ENCODE measurements around the gene RSPH4A. TPM values are rescaled to one million over a fixed set of nuclear protein-coding genes. Genes with fewer than 3 reads are reported as not detected.
A peak's percentile ranks its signal among the peaks of the same experiment; 100 is the strongest.

The RSPH4A gene
- under 1 TPM in 1 of 2 experiments, not detected in 1; 0.11 TPM for total RNA-seq

DNA sequence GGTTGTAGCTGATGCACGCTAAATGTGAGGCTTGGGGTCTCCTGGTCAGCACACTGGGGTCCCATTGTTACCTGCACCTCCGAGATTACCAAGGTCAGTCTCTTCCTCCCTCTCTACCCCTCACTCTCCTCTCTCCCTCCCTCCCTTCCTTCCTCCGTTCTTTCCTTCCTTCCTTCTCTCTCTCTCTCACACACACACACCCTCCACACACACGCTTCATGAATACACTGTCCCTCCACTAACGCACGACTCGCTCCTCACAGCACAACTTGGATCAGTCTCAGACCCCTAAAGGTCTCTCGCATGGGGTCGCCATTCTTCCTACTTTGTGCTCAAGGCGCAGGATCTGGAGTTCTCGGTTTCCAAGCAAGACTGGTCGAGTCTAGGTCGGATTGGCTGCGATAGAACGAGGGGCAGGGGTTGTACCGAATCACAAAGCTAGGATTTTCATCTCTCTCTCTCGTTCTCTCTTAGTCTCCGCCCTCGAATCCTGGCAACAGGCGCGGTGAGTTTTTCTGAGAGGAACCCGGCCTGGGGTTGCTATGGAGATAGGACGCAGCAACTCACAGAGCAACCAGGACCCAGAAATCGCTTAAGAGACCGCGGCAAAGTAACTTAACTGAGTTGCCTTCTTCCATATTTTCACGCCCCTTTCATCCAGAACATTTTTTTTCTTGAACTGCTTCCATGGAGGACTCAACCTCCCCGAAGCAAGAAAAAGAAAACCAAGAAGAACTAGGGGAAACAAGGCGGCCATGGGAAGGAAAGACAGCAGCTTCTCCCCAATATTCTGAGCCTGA is at the start of gene RSPH4A:
Gene RSPH4A (plus strand): TSS at position 543 of the 800 bp plus-strand sequence. CDS start 145 bp downstream, at position 688.
- ATAC-seq (peak; percentile 99), DNase-seq (peak; percentile 85)
- POLR2A ChIA-PET, result interaction anchor here (1.5 kb wide), 1 partner anchor 336 kb away, joined by 3 read pairs; the partner anchor contains the start of gene TSPYL1
- H3K4me1 Mint-ChIP-seq, result peaks cover 15% of the 10 kb centered on the region
- CTCF ChIA-PET, result interaction anchor here (0.6 to 1.7 kb wide), 3 partner anchors 14 to 55 kb away, joined by 3 to 8 read pairs (median 3); no protein-coding TSS in a partner anchor
- intact Hi-C loops (cut with DNase I, micrococcal nuclease), result loop anchor here (1.0 kb wide), 1 partner anchor 45 kb away; the partner anchor contains the start of gene RWDD1 (in 2 of the 2)
- peak within 1 kb of the TSS; percentile 22 for H3K27ac Mint-ChIP-seq
- peaks cover 7% of the 10 kb centered on the region for H3K27me3 Mint-ChIP-seq
- H3K4me3 Mint-ChIP-seq, result peak within 1 kb of the TSS; percentile 78
- H3K9me3 Mint-ChIP-seq (ENCODE audit: low read depth), result no peaks in the 10 kb centered on the region
- H3K36me3 Mint-ChIP-seq (ENCODE audit: low read depth), result no peaks in the 10 kb centered on the region

DNA sequence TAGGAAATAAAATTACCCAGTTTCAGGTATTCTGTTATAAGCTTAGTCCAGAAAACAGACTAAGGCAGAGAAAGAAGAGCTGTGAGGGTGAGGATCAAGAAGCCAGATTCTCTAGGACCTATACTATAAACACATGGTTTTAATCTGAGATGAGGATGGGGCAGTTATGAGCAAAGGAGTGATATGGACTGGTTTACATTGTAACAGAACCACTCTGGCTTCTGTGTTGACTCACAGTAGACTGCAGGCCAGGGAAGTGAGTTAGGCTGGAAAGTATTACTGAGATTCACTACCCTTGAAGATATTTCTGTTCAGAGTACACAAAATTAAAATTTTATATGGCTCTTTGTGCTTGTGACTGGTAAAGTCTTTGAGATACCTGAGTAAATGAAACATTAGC is 48.2 kb upstream of the RSPH4A start:
- ATAC-seq (no peak), DNase-seq (no peak)
- POLR2A ChIA-PET, result interaction anchor here (0.7 kb wide), 1 partner anchor 9 kb away, joined by 3 read pairs; no protein-coding TSS in a partner anchor
- no peak overlapping the region for H3K27ac Mint-ChIP-seq
- no peaks in the 10 kb centered on the region for H3K9me3 Mint-ChIP-seq (ENCODE audit: low read depth)
- H3K27me3 Mint-ChIP-seq, result peaks cover 9% of the 10 kb centered on the region
- H3K36me3 Mint-ChIP-seq (ENCODE audit: low read depth), result no peaks in the 10 kb centered on the region
- intact Hi-C loops (cut with DNase I, micrococcal nuclease), result no loop called here
- H3K4me1 Mint-ChIP-seq, result peaks cover 20% of the 10 kb centered on the region
- CTCF ChIA-PET, result interaction anchor here (0.6 kb wide), 1 partner anchor 10 kb away, joined by 3 read pairs; no protein-coding TSS in a partner anchor
- H3K4me3 Mint-ChIP-seq, result no peak overlapping the region

GRCh38 chr6:116568821-116569755 is 47.2 kb upstream of the RSPH4A start:
- POLR2A ChIA-PET, result interaction anchor here (0.7 kb wide), 1 partner anchor 10 kb away, joined by 3 read pairs; no protein-coding TSS in a partner anchor
- DNase-seq, result no peak
- Mint-ChIP-seq H3K36me3 (ENCODE audit: low read depth) (peaks cover 4% of the 10 kb centered on the region), H3K4me1 (peaks cover 29% of the 10 kb centered on the region), H3K27ac (no peak overlapping the region), H3K27me3 (peaks cover 3% of the 10 kb centered on the region), H3K9me3 (ENCODE audit: low read depth) (no peaks in the 10 kb centered on the region), H3K4me3 (peak overlapping the region; percentile 1)
- intact Hi-C loops (cut with DNase I, micrococcal nuclease), result no loop called here
- CTCF ChIA-PET, result no interaction called here
- no peak for ATAC-seq

DNA sequence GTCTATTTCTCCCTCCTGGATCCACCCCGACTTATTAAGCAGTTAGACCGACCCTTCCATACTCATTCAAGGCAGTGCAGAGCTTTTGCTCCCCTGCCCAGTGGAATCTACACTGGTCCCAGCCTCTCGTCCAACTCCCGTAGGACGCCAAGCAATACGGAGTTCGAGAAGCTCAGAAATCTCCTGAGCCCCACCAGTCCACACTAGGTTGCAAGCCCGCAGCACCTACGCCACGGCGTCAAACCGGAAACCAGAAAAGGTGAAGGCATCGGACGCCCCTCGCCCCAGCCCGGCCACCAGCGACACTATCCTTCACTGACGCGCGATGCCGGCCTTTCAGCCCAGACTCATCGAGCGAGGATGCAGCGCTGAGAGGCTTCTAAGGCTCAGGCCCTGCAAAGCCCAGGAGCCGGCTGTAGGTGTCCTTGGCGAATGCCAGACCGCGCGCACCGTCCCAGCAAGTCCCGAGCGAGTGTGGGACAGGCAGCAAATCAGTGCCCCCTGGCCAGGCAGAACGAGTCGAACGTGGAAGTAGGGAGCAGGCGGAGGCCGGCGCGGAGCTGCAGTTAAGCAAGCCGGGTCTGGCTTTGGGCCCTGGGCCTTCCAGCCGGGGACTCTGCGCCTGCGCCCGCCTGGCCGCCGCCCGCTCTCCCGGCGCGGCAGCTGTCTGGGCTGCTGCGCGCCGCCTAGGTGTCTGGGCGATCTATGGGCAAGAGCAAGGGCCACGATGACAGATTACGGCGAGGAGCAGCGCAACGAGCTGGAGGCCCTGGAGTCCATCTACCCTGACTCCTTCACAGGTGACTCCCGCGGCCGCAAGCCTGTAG is 45.2 kb upstream of the RSPH4A start, which contains the start of gene RWDD1:
Gene RWDD1 (plus strand): TSS at position 649 of the 827 bp plus-strand sequence. CDS start 79 bp downstream, at position 728.
- CTCF ChIA-PET, result interaction anchor here (0.6 to 3.2 kb wide), 14 partner anchors 8 to 949 kb away, joined by 3 to 26 read pairs (median 4); no protein-coding TSS in a partner anchor

DNA sequence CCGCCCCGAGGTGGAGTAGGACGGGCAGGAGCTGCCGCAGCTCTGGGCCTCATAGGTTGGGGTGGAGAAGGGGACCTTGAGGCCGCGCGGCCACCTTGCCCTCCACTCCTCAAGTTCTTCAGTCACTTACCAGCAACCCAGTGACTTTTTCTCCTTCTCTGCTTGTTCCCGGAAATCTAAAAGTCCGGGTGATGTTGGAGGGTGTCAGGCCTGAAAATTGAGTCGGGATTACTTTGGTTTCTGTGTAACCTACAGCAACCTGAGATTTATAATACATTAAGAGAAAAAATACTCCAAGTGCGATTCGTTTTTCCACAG is 44.6 kb upstream of the RSPH4A start:
- peak overlapping the region; percentile 94 for H3K27ac Mint-ChIP-seq
- ChIA-PET CTCF (interaction anchor here (0.6 to 3.2 kb wide), 12 partner anchors 9 to 948 kb away, joined by 3 to 26 read pairs (median 4); no protein-coding TSS in a partner anchor), POLR2A (interaction anchor here (0.6 to 1.3 kb wide), 5 partner anchors 20 to 878 kb away, joined by 3 to 7 read pairs (median 5); partner anchors contain the start of genes KPNA5 and TSPYL1)
- intact Hi-C loops (cut with DNase I, micrococcal nuclease), result loop anchor here (1.0 to 5.0 kb wide), 13 partner anchors 45 to 1103 kb away; partner anchors contain the start of genes KPNA5 (in 2 of the 2), RSPH4A (in 2 of the 2), TSPYL1 (in 2 of the 2) and ZUP1 (in 2 of the 2)
- no peaks in the 10 kb centered on the region for H3K9me3 Mint-ChIP-seq (ENCODE audit: low read depth)
- no peak for ATAC-seq
- H3K4me1 Mint-ChIP-seq, result peaks cover 44% of the 10 kb centered on the region
- DNase-seq, result no peak
- H3K4me3 Mint-ChIP-seq, result peak overlapping the region; percentile 94
- H3K27me3 Mint-ChIP-seq, result no peaks in the 10 kb centered on the region
- H3K36me3 Mint-ChIP-seq (ENCODE audit: low read depth), result peaks cover 19% of the 10 kb centered on the region

More for the DNA sequence above, 45.2 kb upstream of the RSPH4A start, which contains the start of gene RWDD1:
- Mint-ChIP-seq H3K27me3 (no peaks in the 10 kb centered on the region), H3K4me1 (peaks cover 39% of the 10 kb centered on the region), H3K27ac (peak within 1 kb of the TSS; percentile 98), H3K4me3 (peak within 1 kb of the TSS; percentile 94), H3K9me3 (ENCODE audit: low read depth) (no peaks in the 10 kb centered on the region), H3K36me3 (ENCODE audit: low read depth) (peaks cover 13% of the 10 kb centered on the region)
- intact Hi-C loops (cut with DNase I, micrococcal nuclease), result loop anchor here (1.0 to 5.0 kb wide), 13 partner anchors 45 to 1104 kb away; partner anchors contain the start of genes KPNA5 (in 2 of the 2), RSPH4A (in 2 of the 2), TSPYL1 (in 2 of the 2) and ZUP1 (in 2 of the 2)
- POLR2A ChIA-PET, result interaction anchor here (0.6 to 1.3 kb wide), 5 partner anchors 20 to 879 kb away, joined by 3 to 7 read pairs (median 5); partner anchors contain the start of genes KPNA5 and TSPYL1
- ATAC-seq, result peak; percentile 89
- DNase-seq, result peak; percentile 99

DNA sequence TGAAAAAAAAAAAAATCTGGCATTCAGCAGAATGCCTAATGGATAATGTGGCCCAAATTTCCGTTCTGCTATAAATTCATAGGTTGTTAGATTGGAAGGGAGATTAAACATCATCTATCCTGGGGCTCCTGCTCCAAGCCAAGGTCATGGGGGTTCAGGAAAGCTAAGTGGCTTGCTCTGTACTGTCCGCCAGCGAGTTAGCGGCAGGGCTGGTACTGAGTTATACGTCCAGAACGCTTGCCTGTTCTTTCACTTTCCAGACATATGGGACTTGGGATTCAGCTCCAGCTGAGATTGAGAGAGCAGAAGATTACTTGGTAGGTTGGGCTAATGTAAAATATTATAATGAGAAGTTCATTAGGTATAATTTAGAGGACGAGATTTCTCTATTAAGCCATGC is 44.1 kb upstream of the RSPH4A start:
- peak overlapping the region; percentile 94 for H3K27ac Mint-ChIP-seq
- H3K4me1 Mint-ChIP-seq, result peaks cover 46% of the 10 kb centered on the region
- intact Hi-C loops (cut with DNase I, micrococcal nuclease), result loop anchor here in 1 of 2 experiments (5.0 kb wide), 1 partner anchor 95 kb away; the partner anchor contains the start of gene ZUP1
- no peaks in the 10 kb centered on the region for H3K9me3 Mint-ChIP-seq (ENCODE audit: low read depth)
- ChIA-PET POLR2A (interaction anchor here (0.7 to 1.3 kb wide), 2 partner anchors 109 to 191 kb away, joined by 5 read pairs; partner anchors contain the start of gene KPNA5), CTCF (interaction anchor here (0.6 to 3.2 kb wide), 13 partner anchors 9 to 948 kb away, joined by 3 to 26 read pairs (median 4); no protein-coding TSS in a partner anchor)
- peak overlapping the region; percentile 94 for H3K4me3 Mint-ChIP-seq
- DNase-seq (peak; percentile 26), ATAC-seq (no peak)
- peaks cover 21% of the 10 kb centered on the region for H3K36me3 Mint-ChIP-seq (ENCODE audit: low read depth)
- H3K27me3 Mint-ChIP-seq, result no peaks in the 10 kb centered on the region

DNA sequence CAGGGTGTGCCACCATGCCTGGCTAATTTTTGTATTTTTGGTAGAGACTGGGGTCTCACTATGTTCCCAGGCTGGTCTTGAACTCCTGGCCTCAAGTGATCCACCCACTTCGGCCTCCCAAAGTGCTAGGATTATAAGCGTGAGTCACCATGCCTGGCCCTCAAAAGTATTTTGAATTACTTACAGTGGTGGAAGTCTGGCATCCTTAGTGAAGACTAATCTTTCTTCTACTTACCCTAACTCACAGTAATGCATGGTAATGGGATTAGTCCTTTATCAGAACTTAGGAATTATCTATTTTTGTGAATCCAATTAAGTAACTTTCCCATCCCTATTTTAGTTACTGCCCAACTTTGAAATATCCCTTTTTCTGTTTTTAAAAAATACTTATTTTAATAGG is 41.1 kb upstream of the RSPH4A start:
- Mint-ChIP-seq H3K4me1 (peaks cover 49% of the 10 kb centered on the region), H3K27ac (no peak overlapping the region), H3K4me3 (no peak overlapping the region), H3K36me3 (ENCODE audit: low read depth) (peaks cover 31% of the 10 kb centered on the region), H3K27me3 (no peaks in the 10 kb centered on the region), H3K9me3 (ENCODE audit: low read depth) (no peaks in the 10 kb centered on the region)
- intact Hi-C loops (cut with DNase I, micrococcal nuclease), result no loop called here
- POLR2A ChIA-PET, result no interaction called here
- CTCF ChIA-PET, result interaction anchor here (1.0 kb wide), 1 partner anchor 91 kb away, joined by 3 read pairs; no protein-coding TSS in a partner anchor
- no peak for DNase-seq
- ATAC-seq, result no peak

DNA sequence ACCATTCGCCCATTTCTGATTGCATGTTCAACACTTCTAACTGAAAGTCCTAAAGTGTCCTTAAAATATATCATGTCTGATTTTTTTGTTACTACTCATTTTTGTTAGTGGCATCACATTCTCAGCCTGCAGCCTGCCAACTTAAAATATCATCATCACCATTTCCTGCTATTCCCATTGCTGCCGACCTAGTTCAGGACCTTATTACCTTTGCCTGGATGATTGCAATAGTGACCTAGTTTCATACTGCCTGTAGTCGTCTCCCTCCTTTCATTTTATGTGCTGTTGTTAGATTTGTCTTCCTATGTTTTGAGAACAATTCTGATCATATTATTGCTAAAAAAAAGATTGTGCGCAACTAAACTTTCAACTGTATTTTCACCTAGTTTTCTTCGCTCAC is 38.8 kb upstream of the RSPH4A start:
- no peaks in the 10 kb centered on the region for H3K9me3 Mint-ChIP-seq (ENCODE audit: low read depth)
- peaks cover 48% of the 10 kb centered on the region for H3K4me1 Mint-ChIP-seq
- intact Hi-C loops (cut with DNase I, micrococcal nuclease), result loop anchor here in 1 of 2 experiments (1.0 kb wide), 1 partner anchor 87 kb away; no protein-coding TSS in a partner anchor
- CTCF ChIA-PET, result interaction anchor here (1.0 to 1.4 kb wide), 4 partner anchors 15 to 76 kb away, joined by 3 to 4 read pairs (median 4); no protein-coding TSS in a partner anchor
- ATAC-seq (no peak), DNase-seq (no peak)
- H3K36me3 Mint-ChIP-seq (ENCODE audit: low read depth), result peaks cover 35% of the 10 kb centered on the region
- no peak overlapping the region for H3K27ac Mint-ChIP-seq
- no peaks in the 10 kb centered on the region for H3K27me3 Mint-ChIP-seq
- POLR2A ChIA-PET, result no interaction called here
- no peak overlapping the region for H3K4me3 Mint-ChIP-seq

DNA sequence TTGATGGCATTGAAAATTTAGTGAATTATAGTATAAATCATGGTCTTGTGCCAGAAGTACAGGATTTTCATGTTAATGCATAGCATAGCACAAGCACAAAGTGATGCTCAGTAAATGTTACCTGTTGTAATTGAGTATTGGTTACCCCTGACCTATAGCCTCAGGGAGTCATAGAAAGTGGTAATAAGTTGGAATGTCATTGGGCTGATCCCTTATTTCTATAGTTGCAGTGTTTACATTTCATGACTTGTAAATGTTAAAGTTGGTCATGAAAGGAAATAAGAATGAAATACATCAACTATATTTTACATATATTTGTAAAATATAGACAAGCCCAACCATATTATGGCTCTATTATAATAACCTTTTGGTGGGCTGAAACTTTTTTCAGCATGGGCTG is 37.9 kb upstream of the RSPH4A start:
- Mint-ChIP-seq H3K27ac (no peak overlapping the region), H3K9me3 (ENCODE audit: low read depth) (no peaks in the 10 kb centered on the region), H3K36me3 (ENCODE audit: low read depth) (peaks cover 39% of the 10 kb centered on the region), H3K27me3 (no peaks in the 10 kb centered on the region), H3K4me1 (peaks cover 41% of the 10 kb centered on the region), H3K4me3 (no peak overlapping the region)
- ATAC-seq, result no peak
- ChIA-PET CTCF (interaction anchor here (1.0 to 1.4 kb wide), 3 partner anchors 23 to 77 kb away, joined by 3 to 4 read pairs (median 3); no protein-coding TSS in a partner anchor), POLR2A (no interaction called here)
- no peak for DNase-seq
- intact Hi-C loops (cut with DNase I, micrococcal nuclease), result no loop called here
